ENCODE results near the gene ZNF836. TPM values are rescaled to one million over a fixed set of nuclear protein-coding genes. Genes with fewer than 3 reads are reported as not detected.

Gene ZNF836
- total RNA-seq, 4 donors from 2014 or later, result 7.0 to 11.9 (median 9.2) TPM

DNA sequence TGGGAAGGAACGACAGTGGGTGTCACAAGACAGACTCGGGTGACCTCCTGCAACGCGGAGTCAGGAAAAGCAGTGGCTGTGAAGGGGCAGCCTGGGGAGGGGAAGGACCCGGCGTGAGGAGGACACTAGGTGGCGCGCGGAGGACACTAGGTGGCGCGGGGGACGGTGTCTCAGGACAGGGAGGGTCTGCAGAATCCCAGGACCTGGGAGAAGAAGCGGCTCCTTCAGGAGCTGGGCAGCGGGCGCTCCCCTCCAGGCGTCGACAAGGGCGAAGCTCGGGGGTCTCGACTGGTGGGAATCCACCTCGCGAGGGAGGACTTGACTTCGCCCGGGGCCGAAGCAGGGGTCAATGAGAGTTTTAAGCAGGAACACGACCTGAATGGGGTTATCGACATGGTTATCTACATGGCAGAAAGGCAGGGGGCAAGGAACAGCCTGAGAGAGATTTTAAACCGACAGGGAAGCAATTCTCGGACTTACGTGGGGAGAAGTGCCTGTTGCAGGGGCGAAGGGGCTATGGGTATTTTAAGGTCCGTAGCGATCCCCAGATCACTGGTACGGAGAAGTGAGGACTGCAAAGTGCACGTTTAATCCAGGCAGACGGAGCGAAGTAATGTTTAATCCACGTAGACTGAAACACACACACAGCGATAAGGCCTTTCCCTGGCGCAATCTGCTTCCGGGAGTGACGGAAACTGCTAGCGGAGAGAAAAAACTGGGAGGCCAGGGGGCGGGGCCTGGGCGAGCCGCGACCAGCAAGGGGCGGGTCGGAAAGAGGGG lies 32.0 kb downstream of the ZNF836 start, which contains the start of gene ZNF616:
ZNF616 (minus strand) TSS at position 687 of the 780 bp plus-strand sequence. CDS start 9,426 bp downstream, outside the sequence.
- Histone ChIP-seq H3K4me1 (peaks cover 0 to 16% (median 4%) of the 10 kb centered on the region in 4 donors), H3K9me3 (peaks cover 0 to 4% (median 0%) of the 10 kb centered on the region in 4 donors), H3K27me3 (no peaks in the 10 kb centered on the region), H3K27ac (peak within 1 kb of the TSS; percentile 88 to 98 (median 89)), H3K4me3 (peak within 1 kb of the TSS; percentile 73 to 77 (median 76)), H3K36me3 (no peaks in the 10 kb centered on the region)
- DNase-seq, result peak; percentile 89 to 99 (median 98)
- TF ChIP-seq POLR2A (IDR thresholded peaks at IDR 0.05), result peak; percentile 60 to 70
- TF ChIP-seq, protein P1, sequence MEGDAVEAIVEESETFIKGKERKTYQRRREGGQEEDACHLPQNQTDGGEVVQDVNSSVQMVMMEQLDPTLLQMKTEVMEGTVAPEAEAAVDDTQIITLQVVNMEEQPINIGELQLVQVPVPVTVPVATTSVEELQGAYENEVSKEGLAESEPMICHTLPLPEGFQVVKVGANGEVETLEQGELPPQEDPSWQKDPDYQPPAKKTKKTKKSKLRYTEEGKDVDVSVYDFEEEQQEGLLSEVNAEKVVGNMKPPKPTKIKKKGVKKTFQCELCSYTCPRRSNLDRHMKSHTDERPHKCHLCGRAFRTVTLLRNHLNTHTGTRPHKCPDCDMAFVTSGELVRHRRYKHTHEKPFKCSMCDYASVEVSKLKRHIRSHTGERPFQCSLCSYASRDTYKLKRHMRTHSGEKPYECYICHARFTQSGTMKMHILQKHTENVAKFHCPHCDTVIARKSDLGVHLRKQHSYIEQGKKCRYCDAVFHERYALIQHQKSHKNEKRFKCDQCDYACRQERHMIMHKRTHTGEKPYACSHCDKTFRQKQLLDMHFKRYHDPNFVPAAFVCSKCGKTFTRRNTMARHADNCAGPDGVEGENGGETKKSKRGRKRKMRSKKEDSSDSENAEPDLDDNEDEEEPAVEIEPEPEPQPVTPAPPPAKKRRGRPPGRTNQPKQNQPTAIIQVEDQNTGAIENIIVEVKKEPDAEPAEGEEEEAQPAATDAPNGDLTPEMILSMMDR (IDR thresholded peaks at IDR 0.05), result peak; percentile 59 to 86 (median 78)

DNA sequence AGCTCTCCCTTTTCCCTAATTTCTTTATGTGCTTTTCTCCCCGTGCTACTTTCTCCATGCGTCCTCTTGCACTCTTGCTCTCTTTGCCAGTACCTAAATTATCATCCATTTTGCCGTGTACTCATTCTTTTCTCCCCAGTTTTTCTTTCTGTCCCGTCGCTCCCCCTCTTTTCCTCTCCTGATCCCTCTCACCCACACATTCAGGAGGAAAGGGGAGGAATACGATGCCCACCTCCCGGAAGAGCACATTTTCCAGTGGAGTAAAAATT lies 32.5 kb downstream of the ZNF836 start:
- TF ChIP-seq, protein P1 (IDR thresholded peaks at IDR 0.05), result no peak
- TF ChIP-seq POLR2A (IDR thresholded peaks at IDR 0.05), result no peak
- no peaks in the 10 kb centered on the region for H3K27me3 ChIP-seq

DNA sequence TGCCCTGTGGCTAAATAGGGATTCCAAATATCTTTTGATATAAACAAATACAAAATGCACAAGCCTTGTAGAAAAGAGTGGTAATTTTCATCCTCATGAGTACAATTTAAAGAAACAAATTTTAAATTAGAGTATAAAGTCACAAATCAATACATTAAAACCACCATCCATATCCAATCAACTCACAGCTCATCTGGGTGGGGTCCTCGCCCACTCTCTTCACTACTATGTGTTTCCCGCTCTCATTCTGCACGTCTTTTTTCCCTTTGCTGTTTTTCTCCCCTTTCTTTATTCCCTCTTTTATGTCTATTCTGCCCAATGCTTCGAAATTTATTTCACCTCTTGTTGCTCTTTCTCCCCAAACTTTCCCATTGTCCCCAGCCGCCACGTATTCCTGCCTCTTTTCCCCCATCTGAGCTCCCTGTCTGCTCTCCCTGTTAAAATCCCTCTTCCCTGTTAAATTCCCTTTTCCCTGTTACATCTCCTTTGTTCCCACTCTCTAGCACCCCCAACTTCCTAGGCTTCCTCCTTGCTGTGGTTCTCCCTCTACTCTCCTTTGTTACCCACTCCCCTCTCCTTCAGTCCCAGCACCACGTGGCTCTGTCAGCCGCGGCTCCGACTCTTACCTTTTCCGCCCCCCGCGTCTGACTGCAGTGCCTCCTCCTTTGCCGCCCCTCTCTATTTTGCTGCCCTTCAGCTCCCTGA lies 33.0 kb downstream of the ZNF836 start:
- Histone ChIP-seq H3K4me3 (peak overlapping the region; percentile 73 to 77 (median 76)), H3K27ac (peak overlapping the region; percentile 88 to 98 (median 89)), H3K27me3 (no peaks in the 10 kb centered on the region), H3K9me3 (peaks cover 0 to 8% (median 0%) of the 10 kb centered on the region in 4 donors), H3K36me3 (no peaks in the 10 kb centered on the region), H3K4me1 (peaks cover 0 to 16% (median 4%) of the 10 kb centered on the region in 4 donors)
- TF ChIP-seq, protein P1 (IDR thresholded peaks at IDR 0.05), result no peak
- no peak for TF ChIP-seq POLR2A (IDR thresholded peaks at IDR 0.05)
- DNase-seq, result peak in 2 of 3 donors; percentile 34 to 50

More for the DNA sequence above, 32.5 kb downstream of the ZNF836 start:
- Histone ChIP-seq H3K9me3 (peaks cover 0 to 8% (median 0%) of the 10 kb centered on the region in 4 donors), H3K36me3 (no peaks in the 10 kb centered on the region), H3K4me1 (peaks cover 0 to 16% (median 4%) of the 10 kb centered on the region in 4 donors), H3K4me3 (peak overlapping the region; percentile 73 to 77 (median 76)), H3K27ac (peak overlapping the region; percentile 88 to 98 (median 89))
- DNase-seq, result no peak

DNA sequence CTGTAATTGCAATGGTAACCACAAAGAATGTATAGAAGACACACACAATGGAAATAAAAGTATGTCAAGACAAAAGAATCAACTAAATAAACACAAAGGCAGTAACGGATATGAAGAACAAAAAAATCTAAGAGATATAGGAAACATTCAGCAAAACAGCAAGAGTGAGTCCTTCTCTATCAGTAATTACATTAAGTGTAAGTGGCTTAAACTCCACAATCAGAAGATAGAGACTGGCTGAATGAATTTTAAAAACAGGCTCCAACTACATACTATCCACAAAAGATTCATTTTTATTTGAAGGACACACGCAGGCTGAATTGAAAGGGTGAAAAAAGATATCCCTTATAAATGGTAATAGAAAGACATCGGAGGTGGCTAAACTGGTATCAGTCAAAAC lies 51.1 kb downstream of the ZNF836 start:
- Histone ChIP-seq H3K4me3 (no peak overlapping the region), H3K9me3 (peaks cover 0 to 93% (median 38%) of the 10 kb centered on the region in 4 donors), H3K36me3 (peaks cover 8 to 100% (median 16%) of the 10 kb centered on the region in 3 donors), H3K27ac (no peak overlapping the region), H3K4me1 (no peaks in the 10 kb centered on the region), H3K27me3 (no peaks in the 10 kb centered on the region)
- DNase-seq, result no peak
- TF ChIP-seq POLR2A (IDR thresholded peaks at IDR 0.05), result no peak
- TF ChIP-seq, protein P1 (IDR thresholded peaks at IDR 0.05), result no peak

DNA sequence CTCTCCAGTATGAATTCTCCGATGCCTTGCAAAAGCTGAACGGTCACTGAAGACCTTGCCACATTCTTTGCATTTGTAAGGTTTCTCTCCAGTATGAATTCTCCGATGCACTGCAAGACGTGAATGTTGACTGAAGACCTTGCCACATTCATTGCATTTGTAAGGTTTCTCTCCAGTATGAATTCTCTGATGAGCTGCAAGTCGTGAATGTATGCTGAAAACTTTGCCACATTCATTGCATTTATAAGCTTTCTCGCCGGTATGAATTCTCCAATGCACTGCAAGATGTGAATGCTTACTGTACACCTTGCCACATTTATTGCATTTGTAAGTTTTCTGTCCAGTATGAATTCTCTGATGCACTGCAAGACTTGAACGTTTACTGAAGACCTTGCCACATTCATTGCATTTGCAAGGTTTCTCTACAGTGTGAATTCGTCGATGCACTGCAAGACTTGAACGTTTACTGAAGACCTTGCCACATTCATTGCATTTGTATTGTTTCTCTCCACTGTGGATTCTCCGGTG lies 55.8 kb downstream of the ZNF836 start:
- DNase-seq, result no peak
- Histone ChIP-seq H3K4me3 (no peak overlapping the region), H3K36me3 (peaks cover 8 to 56% (median 11%) of the 10 kb centered on the region in 3 donors), H3K27ac (no peak overlapping the region), H3K27me3 (no peaks in the 10 kb centered on the region), H3K9me3 (peaks cover 0 to 100% (median 47%) of the 10 kb centered on the region in 4 donors), H3K4me1 (no peaks in the 10 kb centered on the region)
- TF ChIP-seq POLR2A (IDR thresholded peaks at IDR 0.05), result no peak
- TF ChIP-seq, protein P1 (IDR thresholded peaks at IDR 0.05), result no peak

All from Peyer's patch (tissue), 4 donors.